ENCODE results near the gene TAB2. TPM values are rescaled to one million over a fixed set of nuclear protein-coding genes. Genes with fewer than 3 reads are reported as not detected.

The TAB2 gene
- polyA plus RNA-seq, 1 donor from 2014 or later, result 8.1 TPM

- peaks cover 10% of the 10 kb centered on the region for H3K36me3 Mint-ChIP-seq
Measured at GRCh38 chr6:149389509-149390297, 72.2 kb downstream of the TAB2 start.

DNA sequence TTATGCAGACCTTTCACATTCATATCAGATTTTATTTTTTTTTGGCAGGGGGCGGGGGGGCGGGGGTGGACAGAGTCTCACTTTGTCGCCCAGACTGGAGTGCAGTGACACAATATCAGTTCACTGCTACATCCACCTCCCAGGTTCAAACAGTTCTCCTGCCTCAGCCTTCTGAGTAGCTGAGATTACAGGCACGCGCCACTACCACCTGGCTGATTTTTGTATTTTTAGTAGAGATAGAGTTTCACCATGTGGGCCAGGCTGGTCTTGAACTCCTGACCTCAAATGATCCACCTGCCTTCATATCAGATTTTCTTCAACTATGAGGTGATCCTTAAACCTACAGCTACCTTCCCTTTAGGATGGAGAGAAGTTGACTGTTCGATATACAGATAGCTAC is 74.6 kb downstream of the TAB2 start:
- H3K27me3 Mint-ChIP-seq, result no peaks in the 10 kb centered on the region
- H3K4me1 Mint-ChIP-seq, result peaks cover 7 to 32% (median 20%) of the 10 kb centered on the region in 3 donors
- H3K27ac Mint-ChIP-seq, result peak overlapping the region in 1 of 3 donors; percentile 78
- H3K9me3 Mint-ChIP-seq, result no peaks in the 10 kb centered on the region
- H3K36me3 Mint-ChIP-seq, result peaks cover 6% of the 10 kb centered on the region
- no peak overlapping the region for H3K4me3 Mint-ChIP-seq

More at GRCh38 chr6:149389509-149390297, 72.2 kb downstream of the TAB2 start:
- Mint-ChIP-seq H3K4me1 (peaks cover 5 to 30% (median 26%) of the 10 kb centered on the region in 3 donors), H3K27me3 (no peaks in the 10 kb centered on the region), H3K9me3 (peaks cover 2 to 9% (median 7%) of the 10 kb centered on the region in 3 donors), H3K27ac (peak overlapping the region in 1 of 3 donors; percentile 35), H3K4me3 (no peak overlapping the region)

GRCh38 chr6:149392535-149392934 is 75.0 kb downstream of the TAB2 start:
- no peaks in the 10 kb centered on the region for H3K27me3 Mint-ChIP-seq
- H3K4me1 Mint-ChIP-seq, result peaks cover 7 to 32% (median 20%) of the 10 kb centered on the region in 3 donors
- no peaks in the 10 kb centered on the region for H3K9me3 Mint-ChIP-seq
- H3K4me3 Mint-ChIP-seq, result no peak overlapping the region
- H3K36me3 Mint-ChIP-seq, result peaks cover 6% of the 10 kb centered on the region
- H3K27ac Mint-ChIP-seq, result peak overlapping the region in 1 of 3 donors; percentile 78

DNA sequence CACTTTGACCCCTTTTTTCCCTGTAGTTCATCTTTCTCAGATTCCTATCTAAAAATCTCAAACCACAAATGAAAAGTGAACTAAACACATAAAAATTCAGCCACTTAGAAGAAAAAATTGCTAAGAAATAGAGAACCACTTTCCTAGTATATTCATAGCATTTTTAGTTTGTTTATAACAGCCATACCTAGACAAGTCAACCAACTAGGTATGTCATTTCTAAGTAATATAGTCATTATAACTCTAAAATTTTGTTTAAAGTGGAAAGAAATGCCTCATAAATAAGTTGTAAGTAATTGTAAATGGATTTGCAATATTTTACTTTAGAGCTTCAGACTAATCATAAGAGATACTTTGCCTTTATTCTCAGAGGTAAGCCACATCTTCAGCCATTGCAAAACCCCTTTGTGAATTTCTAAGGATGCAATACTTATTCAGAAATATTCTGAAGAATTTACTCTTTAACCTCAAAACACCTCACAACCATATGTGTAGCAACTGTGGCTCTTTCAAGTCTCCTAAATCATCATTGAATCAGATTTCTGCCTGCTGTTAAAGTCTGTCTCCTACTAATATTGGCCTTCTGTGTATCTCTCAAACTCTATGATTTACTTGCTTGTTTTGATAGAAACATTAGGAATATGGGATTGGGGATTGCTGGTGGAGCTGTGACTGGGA is 75.6 kb downstream of the TAB2 start:
- Mint-ChIP-seq H3K27me3 (no peaks in the 10 kb centered on the region), H3K9me3 (no peaks in the 10 kb centered on the region), H3K27ac (peak overlapping the region in 1 of 3 donors; percentile 78), H3K4me1 (peaks cover 7 to 32% (median 19%) of the 10 kb centered on the region in 3 donors), H3K36me3 (peaks cover 4% of the 10 kb centered on the region), H3K4me3 (no peak overlapping the region)

DNA sequence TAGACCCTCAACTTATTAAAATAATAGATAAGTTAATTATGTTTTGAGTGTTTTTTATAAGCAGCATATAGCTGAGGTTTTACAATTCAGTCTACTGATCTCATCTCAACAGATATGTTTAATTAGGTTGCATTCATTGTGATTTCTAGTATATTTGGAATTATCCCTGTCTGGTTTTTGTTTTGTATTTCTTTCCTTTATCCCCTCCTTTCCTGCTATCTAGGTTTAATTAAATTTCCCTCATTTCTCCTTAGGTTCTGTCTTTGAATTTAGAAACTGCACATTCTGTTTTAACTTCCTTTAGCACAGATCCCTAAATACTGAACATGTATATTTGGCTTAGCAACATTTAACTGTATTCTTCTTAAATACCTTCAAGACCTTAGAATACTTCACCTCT is 77.7 kb downstream of the TAB2 start:
- Mint-ChIP-seq H3K4me3 (no peak overlapping the region), H3K4me1 (peaks cover 7 to 32% (median 18%) of the 10 kb centered on the region in 3 donors), H3K9me3 (no peaks in the 10 kb centered on the region), H3K27ac (no peak overlapping the region), H3K27me3 (no peaks in the 10 kb centered on the region), H3K36me3 (peaks cover 6% of the 10 kb centered on the region)

DNA sequence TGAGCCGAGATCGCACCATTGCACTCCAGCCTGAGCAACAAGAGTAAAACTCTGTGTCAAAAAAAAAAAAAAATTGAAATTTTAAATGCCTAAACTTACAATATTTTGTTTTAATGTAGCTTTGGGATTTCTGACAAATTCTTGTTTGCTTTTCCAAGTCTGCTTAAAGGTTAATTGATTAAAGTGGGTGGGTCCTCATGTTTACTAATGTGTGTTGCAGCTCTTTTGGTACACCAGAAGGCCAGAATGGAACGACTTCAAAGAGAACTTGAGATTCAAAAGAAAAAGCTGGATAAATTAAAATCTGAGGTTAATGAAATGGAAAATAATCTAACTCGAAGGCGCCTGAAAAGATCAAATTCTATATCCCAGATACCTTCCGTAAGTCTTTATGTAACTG is 79.9 kb downstream of the TAB2 start:
- Mint-ChIP-seq H3K27ac (peak overlapping the region in 1 of 3 donors; percentile 43), H3K27me3 (no peaks in the 10 kb centered on the region), H3K9me3 (no peaks in the 10 kb centered on the region), H3K4me3 (peak overlapping the region in 1 of 4 donors; percentile 47), H3K36me3 (peaks cover 6% of the 10 kb centered on the region), H3K4me1 (peaks cover 6 to 22% (median 14%) of the 10 kb centered on the region in 3 donors)

DNA sequence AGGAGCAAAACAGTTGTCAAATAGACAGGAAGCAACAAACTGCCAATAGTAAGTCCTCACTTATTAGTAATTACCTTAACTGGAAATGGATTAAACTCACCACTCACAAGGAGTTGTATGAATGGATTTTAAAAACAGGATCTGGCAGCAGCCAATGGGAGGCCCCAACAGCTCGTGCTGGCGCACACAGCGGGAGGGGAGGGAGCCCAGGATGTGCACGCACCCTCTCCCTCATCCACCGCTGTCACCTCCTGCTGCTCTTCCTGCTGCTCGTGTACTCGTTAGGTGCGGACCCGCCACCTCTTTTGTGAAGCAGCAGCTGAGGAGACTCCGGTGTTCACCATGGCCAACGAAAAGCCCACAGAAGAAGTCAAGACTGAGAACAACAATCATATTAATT is 82.5 kb downstream of the TAB2 start, which contains the start of gene SUMO4:
Gene SUMO4, plus strand, starts transcription at position 213 of the 400 bp plus-strand sequence. Its CDS starts 130 bp downstream, at position 343.
- Mint-ChIP-seq H3K4me1 (peaks cover 2 to 7% (median 6%) of the 10 kb centered on the region in 3 donors), H3K4me3 (no peak within 1 kb of the TSS), H3K27ac (peak within 1 kb of the TSS in 1 of 3 donors; percentile 53), H3K36me3 (peaks cover 10% of the 10 kb centered on the region), H3K9me3 (no peaks in the 10 kb centered on the region), H3K27me3 (no peaks in the 10 kb centered on the region)

DNA sequence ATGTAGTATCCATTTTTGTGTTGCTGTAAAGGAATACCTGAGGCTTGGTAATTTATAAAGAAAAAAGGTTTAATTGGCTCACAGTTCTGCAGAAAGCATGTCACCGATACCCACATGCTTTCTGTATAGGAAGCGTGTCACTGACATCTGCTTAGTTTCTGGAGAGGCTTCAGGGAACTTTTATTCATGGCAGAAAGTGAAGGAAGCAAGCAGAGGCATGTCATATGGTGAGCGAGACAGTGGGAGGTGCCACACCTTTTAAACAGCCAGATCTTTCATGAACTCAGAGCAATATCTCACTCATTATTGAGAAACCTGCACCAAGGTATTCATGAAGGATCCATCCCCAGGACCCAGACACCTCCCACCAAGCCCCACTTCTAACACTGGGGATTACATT is 86.0 kb downstream of the TAB2 start:
- Mint-ChIP-seq H3K36me3 (peaks cover 8% of the 10 kb centered on the region), H3K27me3 (no peaks in the 10 kb centered on the region), H3K4me3 (no peak overlapping the region), H3K4me1 (peaks cover 3 to 5% (median 3%) of the 10 kb centered on the region in 3 donors), H3K27ac (peak overlapping the region in 1 of 3 donors; percentile 74), H3K9me3 (no peaks in the 10 kb centered on the region)

DNA sequence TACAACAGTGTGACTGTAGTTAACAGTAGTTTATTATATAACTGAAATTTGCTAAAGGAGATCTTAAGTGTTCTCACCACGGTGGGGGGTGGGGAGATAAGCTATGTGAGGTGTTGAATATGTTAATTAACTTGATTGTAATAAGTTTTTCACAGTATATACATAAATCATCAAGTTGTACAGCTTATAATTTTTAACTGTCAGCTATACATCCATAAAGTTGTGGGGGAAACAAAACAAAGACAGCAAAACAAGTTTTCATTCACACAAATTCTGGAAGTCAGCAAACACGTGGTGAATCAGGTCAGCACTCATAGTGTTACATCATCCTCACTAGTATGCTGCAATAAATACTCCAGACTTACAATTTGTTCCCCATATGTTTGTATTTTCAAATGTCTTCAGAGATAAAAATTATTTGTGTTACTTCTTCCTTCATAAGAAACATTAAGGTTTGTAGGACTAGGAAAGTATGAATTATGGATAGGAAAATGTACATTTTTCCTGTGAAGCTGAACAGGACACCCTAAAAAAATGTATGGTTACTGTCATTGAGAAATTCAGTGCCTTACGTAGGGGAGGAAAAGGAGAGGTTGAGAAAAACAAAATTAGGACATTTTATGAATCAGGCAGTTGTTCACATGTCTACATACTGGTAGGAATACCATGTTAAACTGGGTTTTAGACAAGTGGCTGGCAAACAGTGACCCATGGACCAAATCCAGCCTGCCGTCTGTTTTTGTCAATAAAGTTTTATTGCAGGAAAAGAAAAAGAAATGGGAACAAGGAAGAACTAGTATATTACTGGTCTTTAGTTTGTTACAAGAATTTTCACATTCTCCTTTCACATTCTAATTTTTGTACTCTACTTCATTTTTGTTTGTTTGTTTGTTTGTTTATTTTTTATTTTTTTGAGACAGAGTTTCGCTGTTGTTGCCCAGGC is 88.6 kb downstream of the TAB2 start:
- Mint-ChIP-seq H3K4me3 (no peak overlapping the region), H3K9me3 (no peaks in the 10 kb centered on the region), H3K27me3 (no peaks in the 10 kb centered on the region), H3K4me1 (peaks cover 3 to 5% (median 5%) of the 10 kb centered on the region in 3 donors), H3K27ac (peak overlapping the region in 2 of 3 donors; percentile 36 to 71), H3K36me3 (peaks cover 4% of the 10 kb centered on the region)

GRCh38 chr6:149409617-149410016 is 92.1 kb downstream of the TAB2 start:
- Mint-ChIP-seq H3K27ac (no peak overlapping the region), H3K36me3 (no peaks in the 10 kb centered on the region), H3K4me1 (peaks cover 6 to 9% (median 8%) of the 10 kb centered on the region in 3 donors), H3K27me3 (no peaks in the 10 kb centered on the region), H3K4me3 (no peak overlapping the region), H3K9me3 (no peaks in the 10 kb centered on the region)

DNA sequence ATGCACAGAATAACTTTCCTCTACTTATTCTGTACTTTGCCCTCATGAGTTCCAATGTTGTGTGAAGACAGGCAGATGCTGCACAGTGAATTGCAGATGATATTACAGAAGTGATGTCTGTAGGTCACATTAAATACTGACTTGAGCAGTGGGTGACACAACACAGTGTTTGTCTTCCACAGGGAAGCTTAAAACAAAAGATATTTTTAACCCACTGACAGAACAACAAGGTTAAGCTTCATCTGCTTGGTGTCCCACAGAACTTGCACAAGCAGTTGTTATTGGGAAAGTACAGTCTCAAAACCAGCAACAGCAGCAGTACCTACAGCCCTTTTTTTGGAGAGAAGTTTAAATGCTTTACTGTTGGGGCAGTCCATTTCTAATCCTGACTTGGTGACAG is 93.0 kb downstream of the TAB2 start:
- Mint-ChIP-seq H3K4me3 (no peak overlapping the region), H3K27me3 (no peaks in the 10 kb centered on the region), H3K9me3 (no peaks in the 10 kb centered on the region), H3K27ac (no peak overlapping the region), H3K4me1 (peaks cover 6 to 9% (median 8%) of the 10 kb centered on the region in 3 donors), H3K36me3 (no peaks in the 10 kb centered on the region)

GRCh38 chr6:149414009-149414408 is 96.5 kb downstream of the TAB2 start:
- H3K27me3 Mint-ChIP-seq, result no peaks in the 10 kb centered on the region
- no peaks in the 10 kb centered on the region for H3K9me3 Mint-ChIP-seq
- no peak overlapping the region for H3K4me3 Mint-ChIP-seq
- H3K4me1 Mint-ChIP-seq, result peaks cover 4 to 6% (median 6%) of the 10 kb centered on the region in 3 donors
- H3K27ac Mint-ChIP-seq, result no peak overlapping the region
- no peaks in the 10 kb centered on the region for H3K36me3 Mint-ChIP-seq

- no peak overlapping the region for H3K4me3 Mint-ChIP-seq
- H3K4me1 Mint-ChIP-seq, result peaks cover 4 to 10% (median 6%) of the 10 kb centered on the region in 3 donors
- H3K9me3 Mint-ChIP-seq, result no peaks in the 10 kb centered on the region
- no peaks in the 10 kb centered on the region for H3K36me3 Mint-ChIP-seq
- no peak overlapping the region for H3K27ac Mint-ChIP-seq
- H3K27me3 Mint-ChIP-seq, result no peaks in the 10 kb centered on the region
Measured at GRCh38 chr6:149414821-149415220, 97.3 kb downstream of the TAB2 start.

GRCh38 chr6:149419696-149420404 is 102.3 kb downstream of the TAB2 start:
- Mint-ChIP-seq H3K27ac (no peak overlapping the region), H3K4me1 (peaks cover 2 to 6% (median 3%) of the 10 kb centered on the region in 3 donors), H3K9me3 (no peaks in the 10 kb centered on the region), H3K27me3 (no peaks in the 10 kb centered on the region), H3K36me3 (no peaks in the 10 kb centered on the region), H3K4me3 (no peak overlapping the region)
